ENCODE data around the gene FANCD2.

GRCh38 chr3:10021856-10022775, 4.1 kb upstream of the FANCD2 start:
- TF ChIP-seq, protein P1, sequence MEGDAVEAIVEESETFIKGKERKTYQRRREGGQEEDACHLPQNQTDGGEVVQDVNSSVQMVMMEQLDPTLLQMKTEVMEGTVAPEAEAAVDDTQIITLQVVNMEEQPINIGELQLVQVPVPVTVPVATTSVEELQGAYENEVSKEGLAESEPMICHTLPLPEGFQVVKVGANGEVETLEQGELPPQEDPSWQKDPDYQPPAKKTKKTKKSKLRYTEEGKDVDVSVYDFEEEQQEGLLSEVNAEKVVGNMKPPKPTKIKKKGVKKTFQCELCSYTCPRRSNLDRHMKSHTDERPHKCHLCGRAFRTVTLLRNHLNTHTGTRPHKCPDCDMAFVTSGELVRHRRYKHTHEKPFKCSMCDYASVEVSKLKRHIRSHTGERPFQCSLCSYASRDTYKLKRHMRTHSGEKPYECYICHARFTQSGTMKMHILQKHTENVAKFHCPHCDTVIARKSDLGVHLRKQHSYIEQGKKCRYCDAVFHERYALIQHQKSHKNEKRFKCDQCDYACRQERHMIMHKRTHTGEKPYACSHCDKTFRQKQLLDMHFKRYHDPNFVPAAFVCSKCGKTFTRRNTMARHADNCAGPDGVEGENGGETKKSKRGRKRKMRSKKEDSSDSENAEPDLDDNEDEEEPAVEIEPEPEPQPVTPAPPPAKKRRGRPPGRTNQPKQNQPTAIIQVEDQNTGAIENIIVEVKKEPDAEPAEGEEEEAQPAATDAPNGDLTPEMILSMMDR (tag by site-specific recombination; IDR thresholded peaks at IDR 0.05) = no peak
- TF ChIP-seq ZNF311 (tag by site-specific recombination; IDR thresholded peaks at IDR 0.05; ENCODE audit: borderline replicate concordance) (0 out of 2 replicates have a peak, but pooled peaks have one; percentile 50), ZNF510 (tag by site-specific recombination; IDR thresholded peaks at IDR 0.05; ENCODE audit: insufficient replicate concordance) (no peak), YY1 (tag by site-specific recombination; IDR thresholded peaks at IDR 0.05) (no peak), ZNF23 (tag by site-specific recombination; IDR thresholded peaks at IDR 0.05; ENCODE audit: borderline replicate concordance) (no peak), REST (tag by site-specific recombination; IDR thresholded peaks at IDR 0.05) (no peak), KLF1 (tag by site-specific recombination; IDR thresholded peaks at IDR 0.05) (no peak), ZNF626 (tag by site-specific recombination; IDR thresholded peaks at IDR 0.05) (no peak), ZEB2 (tag by site-specific recombination; IDR thresholded peaks at IDR 0.05) (no peak), SP2 (tag by site-specific recombination; IDR thresholded peaks at IDR 0.05) (no peak)
